ENCODE measurements around the gene COL4A4. TPM values are rescaled to one million over a fixed set of nuclear protein-coding genes. Genes with fewer than 3 reads are reported as not detected.

Gene COL4A4
- total RNA-seq, 4 donors from 2014 or later: 3.6 to 9.6 (median 6.1) TPM

DNA sequence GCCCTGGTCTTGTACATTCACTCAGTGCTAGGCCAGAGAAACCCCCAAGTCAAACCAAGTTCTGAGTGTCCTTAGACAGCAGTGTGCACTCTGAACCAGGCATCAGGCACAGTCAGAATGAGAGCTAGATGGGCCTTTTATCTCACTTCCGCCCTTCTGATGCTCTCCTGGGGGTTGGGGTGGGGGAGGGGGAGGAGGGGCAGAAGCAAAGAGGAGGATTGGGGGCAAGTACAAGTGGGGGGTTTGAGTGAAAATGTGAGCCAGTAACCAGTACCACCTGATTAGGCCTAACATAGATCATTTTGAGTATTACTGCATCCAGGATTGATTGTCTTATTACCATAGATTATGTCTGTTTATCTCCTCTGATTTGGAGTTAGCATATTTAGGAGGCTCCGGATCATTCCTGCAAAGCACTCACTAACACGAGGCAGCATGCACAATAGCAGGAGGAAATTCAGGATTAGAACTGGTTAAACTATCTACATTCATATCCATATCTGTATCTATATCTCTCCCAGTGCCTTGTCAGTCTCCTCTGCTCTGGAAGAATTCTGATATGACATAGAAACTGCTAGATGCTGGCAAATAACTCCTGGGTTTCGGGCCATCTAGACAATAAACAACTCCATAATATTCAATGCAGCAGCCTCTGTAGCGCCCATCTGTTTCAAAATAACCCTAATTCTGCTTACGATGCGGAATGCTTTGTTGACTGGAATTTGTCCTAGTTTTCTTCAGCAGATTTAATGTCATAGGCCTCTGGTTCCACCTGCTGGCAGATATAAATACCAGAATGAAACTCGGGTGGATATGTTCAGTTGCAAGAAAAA is 179.0 kb downstream of the COL4A4 start:
- H3K27me3 ChIP-seq: no peaks in the 10 kb centered on the region
- peaks cover 0 to under 1% (median 0%) of the 10 kb centered on the region in 4 donors for H3K36me3 ChIP-seq
- intact Hi-C loops (cut with DNase I): loop anchor here (2.0 to 10.0 kb wide), 4 partner anchors 150 to 1318 kb away; partner anchors contain the start of gene RHBDD1
- DNase-seq (ENCODE audit: extremely low spot score): no peak
- H3K4me3 ChIP-seq: no peak overlapping the region
- WGBS: 37% methylated on average over 8 of the region's 8 CpGs
- TF ChIP-seq, protein P1, sequence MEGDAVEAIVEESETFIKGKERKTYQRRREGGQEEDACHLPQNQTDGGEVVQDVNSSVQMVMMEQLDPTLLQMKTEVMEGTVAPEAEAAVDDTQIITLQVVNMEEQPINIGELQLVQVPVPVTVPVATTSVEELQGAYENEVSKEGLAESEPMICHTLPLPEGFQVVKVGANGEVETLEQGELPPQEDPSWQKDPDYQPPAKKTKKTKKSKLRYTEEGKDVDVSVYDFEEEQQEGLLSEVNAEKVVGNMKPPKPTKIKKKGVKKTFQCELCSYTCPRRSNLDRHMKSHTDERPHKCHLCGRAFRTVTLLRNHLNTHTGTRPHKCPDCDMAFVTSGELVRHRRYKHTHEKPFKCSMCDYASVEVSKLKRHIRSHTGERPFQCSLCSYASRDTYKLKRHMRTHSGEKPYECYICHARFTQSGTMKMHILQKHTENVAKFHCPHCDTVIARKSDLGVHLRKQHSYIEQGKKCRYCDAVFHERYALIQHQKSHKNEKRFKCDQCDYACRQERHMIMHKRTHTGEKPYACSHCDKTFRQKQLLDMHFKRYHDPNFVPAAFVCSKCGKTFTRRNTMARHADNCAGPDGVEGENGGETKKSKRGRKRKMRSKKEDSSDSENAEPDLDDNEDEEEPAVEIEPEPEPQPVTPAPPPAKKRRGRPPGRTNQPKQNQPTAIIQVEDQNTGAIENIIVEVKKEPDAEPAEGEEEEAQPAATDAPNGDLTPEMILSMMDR (IDR thresholded peaks at IDR 0.05): peak; percentile 75 to 78 (median 76)
- TF ChIP-seq POLR2AphosphoS5 (IDR thresholded peaks at IDR 0.05) (peak in 1 of 2 donors; percentile 6), POLR2A (IDR thresholded peaks at IDR 0.05; ENCODE audit: low read depth) (no peak)
- peak overlapping the region in 2 of 4 donors; percentile 0 to 27 for H3K27ac ChIP-seq (replicated peaks in 1 of 4)
- H3K9me3 ChIP-seq: no peaks in the 10 kb centered on the region
- H3K4me1 ChIP-seq: peaks cover 6 to 15% (median 13%) of the 10 kb centered on the region in 4 donors

DNA sequence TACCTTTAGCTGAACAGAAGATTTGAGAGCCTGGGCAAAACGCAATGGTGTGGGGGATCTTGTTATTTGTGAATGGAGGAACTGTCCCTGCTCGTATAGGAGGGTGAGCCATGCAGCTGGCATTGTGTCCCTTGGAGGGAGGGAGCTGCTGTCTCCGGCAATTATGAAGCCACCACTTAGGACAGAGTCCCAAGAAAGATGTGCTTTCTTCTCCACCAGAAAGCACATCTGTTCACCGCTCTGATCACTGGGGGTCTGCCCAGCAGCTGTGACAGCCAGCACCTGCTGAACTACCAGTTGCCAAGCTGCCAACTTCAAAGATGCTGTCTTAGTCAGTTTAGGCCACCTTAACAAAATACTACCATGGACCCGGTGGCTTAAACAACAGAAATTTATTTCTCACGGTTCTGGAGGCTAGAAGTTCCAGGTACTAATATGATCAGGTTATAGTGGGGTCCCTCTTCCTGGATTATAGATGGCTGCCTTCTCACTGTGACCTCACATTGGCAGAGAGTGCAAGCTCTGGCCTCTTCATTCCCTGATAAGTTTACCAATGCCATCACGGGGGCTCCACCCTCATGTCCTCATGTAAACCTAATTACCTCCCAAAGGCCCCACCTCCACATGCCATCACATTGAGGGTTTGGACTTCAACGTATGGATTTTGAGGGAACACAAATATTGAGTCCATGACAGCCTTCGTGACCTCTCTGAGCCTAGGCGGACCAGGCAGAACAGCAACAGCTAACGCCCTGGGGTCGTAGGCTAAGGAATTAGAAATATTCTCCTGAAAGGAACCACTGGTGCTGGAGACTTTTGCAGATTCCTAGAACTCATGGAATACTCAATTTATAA is 179.9 kb downstream of the COL4A4 start:
- Histone ChIP-seq H3K4me1 (peaks cover 6 to 15% (median 13%) of the 10 kb centered on the region in 4 donors), H3K9me3 (no peaks in the 10 kb centered on the region), H3K27me3 (no peaks in the 10 kb centered on the region), H3K36me3 (no peaks in the 10 kb centered on the region), H3K4me3 (no peak overlapping the region), H3K27ac (replicated peaks in 1 of 4) (peak overlapping the region in 1 of 4 donors; percentile 0)
- intact Hi-C loops (cut with DNase I): loop anchor here (2.0 to 10.0 kb wide), 4 partner anchors 149 to 1317 kb away; partner anchors contain the start of gene RHBDD1
- no peak for DNase-seq (ENCODE audit: extremely low spot score)
- TF ChIP-seq, protein P1 (IDR thresholded peaks at IDR 0.05): no peak
- TF ChIP-seq POLR2A (IDR thresholded peaks at IDR 0.05; ENCODE audit: low read depth) (no peak), EP300 (IDR thresholded peaks at IDR 0.05) (no peak), POLR2AphosphoS5 (IDR thresholded peaks at IDR 0.05) (no peak)
- 85% methylated on average over 12 of the region's 12 CpGs for WGBS

DNA sequence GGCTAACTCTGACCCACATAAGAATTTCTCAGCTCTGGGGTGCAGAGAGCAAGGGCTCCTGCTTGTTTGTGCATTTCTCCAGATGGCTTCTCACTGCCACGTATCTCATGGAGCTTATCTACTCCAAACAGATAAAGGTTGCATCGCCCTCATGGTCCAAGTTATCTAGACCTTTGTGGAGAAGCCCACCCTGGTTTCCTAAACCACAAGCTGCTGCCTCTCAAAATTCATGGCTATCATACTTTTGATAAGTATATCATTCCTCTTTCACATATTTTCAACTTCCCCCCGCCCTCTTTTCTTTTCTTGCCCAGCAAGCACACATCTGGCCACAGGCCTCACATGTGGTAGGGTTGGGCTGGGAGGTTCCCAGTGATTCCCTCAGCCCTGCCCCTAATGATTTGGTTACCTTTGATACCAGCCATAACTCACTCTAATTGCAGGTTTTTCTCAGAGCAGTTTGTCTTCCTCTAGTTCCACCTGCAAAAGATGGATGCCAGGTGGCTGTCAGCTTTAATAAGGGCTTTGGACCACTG is 182.1 kb downstream of the COL4A4 start:
- TF ChIP-seq POLR2A (IDR thresholded peaks at IDR 0.05; ENCODE audit: low read depth) (no peak), EP300 (IDR thresholded peaks at IDR 0.05) (no peak), POLR2AphosphoS5 (IDR thresholded peaks at IDR 0.05) (no peak)
- TF ChIP-seq, protein P1 (IDR thresholded peaks at IDR 0.05): no peak
- intact Hi-C loops (cut with DNase I): loop anchor here (5.0 to 10.0 kb wide), 3 partner anchors 147 to 1315 kb away; partner anchors contain the start of gene RHBDD1
- Histone ChIP-seq H3K4me3 (no peak overlapping the region), H3K36me3 (no peaks in the 10 kb centered on the region), H3K9me3 (no peaks in the 10 kb centered on the region), H3K27me3 (no peaks in the 10 kb centered on the region), H3K4me1 (peaks cover 6 to 15% (median 13%) of the 10 kb centered on the region in 4 donors), H3K27ac (replicated peaks in 1 of 4) (no peak overlapping the region)
- no peak for DNase-seq (ENCODE audit: extremely low spot score)
- 86% methylated on average over 3 of the region's 3 CpGs for WGBS

DNA sequence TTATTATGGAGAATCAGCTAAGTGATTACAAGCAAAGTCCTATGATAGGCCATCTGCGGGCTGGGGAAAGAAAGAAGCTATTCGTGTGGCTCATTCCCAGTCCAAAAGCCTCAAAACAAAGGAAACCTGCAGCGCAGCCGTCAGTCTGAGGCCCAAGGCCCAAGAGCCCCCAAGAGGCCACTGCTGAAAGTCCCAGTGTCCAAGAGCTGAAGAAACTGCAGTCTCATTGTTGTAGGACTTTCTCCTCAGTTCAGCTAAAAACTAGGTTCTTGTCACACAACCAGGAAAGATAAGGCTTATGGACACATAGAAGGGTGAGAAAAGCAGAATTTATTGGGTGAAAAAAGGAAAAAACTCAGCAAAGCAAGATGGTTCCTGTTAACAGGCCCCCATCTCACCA is 185.0 kb downstream of the COL4A4 start:
- DNase-seq (ENCODE audit: extremely low spot score): no peak
- Histone ChIP-seq H3K4me1 (no peaks in the 10 kb centered on the region), H3K4me3 (no peak overlapping the region), H3K36me3 (peaks cover 0 to 3% (median 0%) of the 10 kb centered on the region in 4 donors), H3K27me3 (no peaks in the 10 kb centered on the region), H3K27ac (replicated peaks in 1 of 4) (no peak overlapping the region), H3K9me3 (no peaks in the 10 kb centered on the region)
- intact Hi-C loops (cut with DNase I): no loop called here
- TF ChIP-seq, protein P1 (IDR thresholded peaks at IDR 0.05): no peak
- TF ChIP-seq POLR2A (IDR thresholded peaks at IDR 0.05; ENCODE audit: low read depth) (no peak), EP300 (IDR thresholded peaks at IDR 0.05) (no peak), POLR2AphosphoS5 (IDR thresholded peaks at IDR 0.05) (no peak)
- 88% methylated on average over 4 of the region's 4 CpGs for WGBS

Data from esophagus muscularis mucosa (tissue), 4 donors.